ENCODE results near the gene RFTN1. TPM values are rescaled to one million over a fixed set of nuclear protein-coding genes. Genes with fewer than 3 reads are reported as not detected.

Gene RFTN1
- total and polyA plus RNA-seq, 7 donors: 9.1 to 33.1 (median 15.9) TPM

- TF ChIP-seq, protein P1, sequence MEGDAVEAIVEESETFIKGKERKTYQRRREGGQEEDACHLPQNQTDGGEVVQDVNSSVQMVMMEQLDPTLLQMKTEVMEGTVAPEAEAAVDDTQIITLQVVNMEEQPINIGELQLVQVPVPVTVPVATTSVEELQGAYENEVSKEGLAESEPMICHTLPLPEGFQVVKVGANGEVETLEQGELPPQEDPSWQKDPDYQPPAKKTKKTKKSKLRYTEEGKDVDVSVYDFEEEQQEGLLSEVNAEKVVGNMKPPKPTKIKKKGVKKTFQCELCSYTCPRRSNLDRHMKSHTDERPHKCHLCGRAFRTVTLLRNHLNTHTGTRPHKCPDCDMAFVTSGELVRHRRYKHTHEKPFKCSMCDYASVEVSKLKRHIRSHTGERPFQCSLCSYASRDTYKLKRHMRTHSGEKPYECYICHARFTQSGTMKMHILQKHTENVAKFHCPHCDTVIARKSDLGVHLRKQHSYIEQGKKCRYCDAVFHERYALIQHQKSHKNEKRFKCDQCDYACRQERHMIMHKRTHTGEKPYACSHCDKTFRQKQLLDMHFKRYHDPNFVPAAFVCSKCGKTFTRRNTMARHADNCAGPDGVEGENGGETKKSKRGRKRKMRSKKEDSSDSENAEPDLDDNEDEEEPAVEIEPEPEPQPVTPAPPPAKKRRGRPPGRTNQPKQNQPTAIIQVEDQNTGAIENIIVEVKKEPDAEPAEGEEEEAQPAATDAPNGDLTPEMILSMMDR (IDR thresholded peaks at IDR 0.05): no peak
- Histone ChIP-seq H3K9me3 (no peaks in the 10 kb centered on the region), H3K4me1 (peaks cover 10% of the 10 kb centered on the region), H3K36me3 (ENCODE audit: insufficient read depth in 1 of 2, low read depth in 1 of 2) (peaks cover 8 to 47% of the 10 kb centered on the region in 2 donors), H3K27ac (no peak overlapping the region), H3K4me3 (no peak overlapping the region), H3K27me3 (ENCODE audit: insufficient read depth in 3 of 3, low read length in 2 of 3) (no peaks in the 10 kb centered on the region)
- intact Hi-C loops (cut with DNase I): no loop called here
- ATAC-seq: no peak
- no peak for DNase-seq
- WGBS, 3 donors: 61 to 68% (median 67%) methylated on average over 6 of the region's 6 CpGs
These were observed 211.3 kb downstream of the RFTN1 start for GRCh38 chr3:16302082-16302631.

DNA sequence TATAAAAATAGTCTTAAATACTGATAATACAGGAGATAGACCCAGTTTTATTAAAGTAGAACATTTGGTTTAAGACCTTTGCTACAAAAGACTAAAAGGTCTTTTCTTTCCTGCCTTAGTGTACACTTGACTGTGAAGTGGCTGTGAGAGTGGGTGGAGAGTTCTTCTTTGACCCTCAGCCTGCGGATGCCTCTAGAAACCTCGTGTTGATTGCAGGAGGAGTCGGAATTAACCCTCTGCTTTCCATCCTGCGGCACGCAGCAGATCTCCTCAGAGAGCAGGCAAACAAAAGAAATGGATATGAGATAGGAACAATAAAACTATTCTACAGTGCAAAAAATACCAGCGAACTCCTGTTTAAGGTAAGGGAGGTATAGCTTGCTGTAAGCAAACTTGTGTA is 212.0 kb downstream of the RFTN1 start:
- DNase-seq: no peak
- Histone ChIP-seq H3K27ac (peak overlapping the region; percentile 17), H3K9me3 (no peaks in the 10 kb centered on the region), H3K4me3 (no peak overlapping the region), H3K27me3 (ENCODE audit: insufficient read depth in 3 of 3, low read length in 2 of 3) (no peaks in the 10 kb centered on the region), H3K36me3 (ENCODE audit: insufficient read depth in 1 of 2, low read depth in 1 of 2) (peaks cover 8 to 41% of the 10 kb centered on the region in 2 donors), H3K4me1 (peaks cover 10% of the 10 kb centered on the region)
- 58 to 67% (median 58%) methylated on average over 6 of the region's 6 CpGs for WGBS, 3 donors
- TF ChIP-seq, protein P1 (IDR thresholded peaks at IDR 0.05): no peak
- ATAC-seq: no peak
- intact Hi-C loops (cut with DNase I): no loop called here

- WGBS, 3 donors: 92 to 95% (median 93%) methylated on average over 2 of the region's 2 CpGs
- ATAC-seq: peak in 2 of 4 donors; percentile 27
These were observed 212.6 kb downstream of the RFTN1 start for GRCh38 chr3:16300881-16301359.

GRCh38 chr3:16300307-16300706 is 213.2 kb downstream of the RFTN1 start:
- H3K27me3 ChIP-seq (ENCODE audit: insufficient read depth in 3 of 3, low read length in 2 of 3): no peaks in the 10 kb centered on the region
- ATAC-seq (peak in 1 of 4 donors; percentile 51), DNase-seq (no peak)
- H3K27ac ChIP-seq: no peak overlapping the region
- TF ChIP-seq, protein P1 (IDR thresholded peaks at IDR 0.05): no peak
- H3K4me1 ChIP-seq: peaks cover 10% of the 10 kb centered on the region
- peaks cover 8 to 47% of the 10 kb centered on the region in 2 donors for H3K36me3 ChIP-seq (ENCODE audit: insufficient read depth in 1 of 2, low read depth in 1 of 2)
- WGBS, 3 donors: 61 to 84% (median 71%) methylated on average over 2 of the region's 2 CpGs
- intact Hi-C loops (cut with DNase I): no loop called here
- no peak overlapping the region for H3K4me3 ChIP-seq
- H3K9me3 ChIP-seq: no peaks in the 10 kb centered on the region

More at GRCh38 chr3:16300881-16301359, 212.6 kb downstream of the RFTN1 start:
- Histone ChIP-seq H3K27me3 (ENCODE audit: insufficient read depth in 3 of 3, low read length in 2 of 3) (no peaks in the 10 kb centered on the region), H3K9me3 (no peaks in the 10 kb centered on the region), H3K36me3 (ENCODE audit: insufficient read depth in 1 of 2, low read depth in 1 of 2) (peaks cover 8 to 41% of the 10 kb centered on the region in 2 donors), H3K27ac (peak overlapping the region; percentile 17), H3K4me1 (peaks cover 10% of the 10 kb centered on the region), H3K4me3 (no peak overlapping the region)
- no peak for DNase-seq
- intact Hi-C loops (cut with DNase I): no loop called here
- TF ChIP-seq, protein P1 (IDR thresholded peaks at IDR 0.05): no peak

DNA sequence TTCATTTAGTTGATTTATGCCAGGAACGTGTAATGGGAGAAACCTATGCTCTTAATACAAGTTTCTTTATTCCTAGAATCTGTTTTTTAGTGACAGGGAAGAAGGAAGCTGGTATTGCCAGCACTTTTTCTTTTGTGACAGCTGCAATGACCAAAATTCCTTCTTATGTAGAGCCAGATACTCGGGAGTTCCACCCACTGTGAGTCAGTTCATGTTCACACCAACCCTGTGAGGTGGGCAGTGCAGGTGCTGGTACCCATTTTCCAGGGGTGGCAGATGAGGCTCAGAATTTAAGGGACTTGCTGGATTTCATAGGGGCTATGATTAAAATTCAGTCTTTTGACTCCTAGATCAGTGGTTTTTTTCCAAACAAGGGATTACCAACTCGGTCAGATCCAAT is 213.8 kb downstream of the RFTN1 start:
- peaks cover 10% of the 10 kb centered on the region for H3K4me1 ChIP-seq
- H3K36me3 ChIP-seq (ENCODE audit: insufficient read depth in 1 of 2, low read depth in 1 of 2): peaks cover 8 to 50% of the 10 kb centered on the region in 2 donors
- intact Hi-C loops (cut with DNase I): no loop called here
- TF ChIP-seq, protein P1 (IDR thresholded peaks at IDR 0.05): no peak
- H3K4me3 ChIP-seq: no peak overlapping the region
- no peak for ATAC-seq
- WGBS, 3 donors: 54 to 79% (median 67%) methylated on average over 3 of the region's 3 CpGs
- no peaks in the 10 kb centered on the region for H3K27me3 ChIP-seq (ENCODE audit: insufficient read depth in 3 of 3, low read length in 2 of 3)
- H3K9me3 ChIP-seq: no peaks in the 10 kb centered on the region
- H3K27ac ChIP-seq: no peak overlapping the region
- no peak for DNase-seq

All from psoas muscle (tissue), 8 donors.